ENCODE results near the gene SLC5A2.

Gene SLC5A2

GRCh38 chr16:31461921-31462804 lies 20.8 kb upstream of the SLC5A2 start:
- DNase-seq (ENCODE audit: low read depth) = no peak
- no peak for TF ChIP-seq CTCF (IDR thresholded peaks at IDR 0.05; ENCODE audit: control insufficient read depth, extremely low read depth, insufficient read depth)
- H3K4me3 ChIP-seq (ENCODE audit: low read depth, low read length) = no peak overlapping the region

GRCh38 chr16:31464348-31464769 lies 18.6 kb upstream of the SLC5A2 start:
- no peak for TF ChIP-seq CTCF (IDR thresholded peaks at IDR 0.05; ENCODE audit: control insufficient read depth, extremely low read depth, insufficient read depth)
- no peak for DNase-seq (ENCODE audit: low read depth)
- H3K4me3 ChIP-seq (ENCODE audit: low read depth, low read length) = no peak overlapping the region

GRCh38 chr16:31464781-31465260 lies 18.1 kb upstream of the SLC5A2 start:
- TF ChIP-seq CTCF (IDR thresholded peaks at IDR 0.05; ENCODE audit: control insufficient read depth, extremely low read depth, insufficient read depth) = no peak
- H3K4me3 ChIP-seq (ENCODE audit: low read depth, low read length) = no peak overlapping the region
- DNase-seq (ENCODE audit: low read depth) = no peak

GRCh38 chr16:31465788-31466370 lies 17.0 kb upstream of the SLC5A2 start:
- TF ChIP-seq CTCF (IDR thresholded peaks at IDR 0.05; ENCODE audit: control insufficient read depth, extremely low read depth, insufficient read depth) = no peak
- DNase-seq (ENCODE audit: low read depth) = no peak

GRCh38 chr16:31466381-31466841 lies 16.5 kb upstream of the SLC5A2 start:
- no peak for DNase-seq (ENCODE audit: low read depth)
- no peak overlapping the region for H3K4me3 ChIP-seq (ENCODE audit: low read depth, low read length)
- no peak for TF ChIP-seq CTCF (IDR thresholded peaks at IDR 0.05; ENCODE audit: control insufficient read depth, extremely low read depth, insufficient read depth)

More at GRCh38 chr16:31465788-31466370, 17.0 kb upstream of the SLC5A2 start:
- no peak overlapping the region for H3K4me3 ChIP-seq (ENCODE audit: low read depth, low read length)

GRCh38 chr16:31467151-31467773 lies 15.7 kb upstream of the SLC5A2 start:
- H3K4me3 ChIP-seq (ENCODE audit: low read depth, low read length) = no peak overlapping the region
- no peak for TF ChIP-seq CTCF (IDR thresholded peaks at IDR 0.05; ENCODE audit: control insufficient read depth, extremely low read depth, insufficient read depth)
- DNase-seq (ENCODE audit: low read depth) = no peak

Data from LNCaP clone FGC (cell line).